Astrocyte (in vitro differentiated cells and primary cell): ENCODE data around the gene PET117. TPM values are rescaled to one million over a fixed set of nuclear protein-coding genes. Genes with fewer than 3 reads are reported as not detected.

ENCODE experiments used
- DNase-seq: peaks from one replicate; pipeline ENCODE4 v3.0.0-alpha.2; 2010; ENCODE audit warnings: low read depth
- FAIRE-seq: peaks from 2 replicates; lab custom pipeline; 2011; peaks lifted over from hg19 to GRCh38; lab: Jason Lieb, UNC
- H2AFZ ChIP-seq: 2 replicates; pipeline ENCODE4 v1.6.0; 2012; ENCODE audit warnings: low read depth, low read length, inconsistent platforms
- H3K27ac ChIP-seq: 2 replicates; pipeline ENCODE4 v1.5.1; 2011; ENCODE audit warnings: low read depth, low read length, inconsistent platforms
- H3K27me3 ChIP-seq: 2 replicates; pipeline ENCODE4 v1.6.0; 2011; ENCODE audit warnings: low read length, inconsistent platforms; ENCODE audit not compliant: insufficient read depth
- H3K36me3 ChIP-seq: 2 replicates; pipeline ENCODE4 v1.5.1; 2011; ENCODE audit warnings: low read length, inconsistent platforms; ENCODE audit not compliant: insufficient read depth
- H3K4me1 ChIP-seq: 2 replicates; pipeline ENCODE4 v1.5.1; 2011; ENCODE audit warnings: low read length, inconsistent platforms; ENCODE audit not compliant: insufficient read depth
- H3K4me2 ChIP-seq: 2 replicates; pipeline ENCODE4 v1.6.0; 2012; ENCODE audit warnings: low read length, inconsistent platforms
- H3K4me3 ChIP-seq: 2 replicates; pipeline ENCODE4 v1.5.1; 2011; ENCODE audit warnings: low read depth, mild to moderate bottlenecking, low read length, inconsistent platforms; ENCODE audit not compliant: insufficient read depth
- H3K79me2 ChIP-seq: 2 replicates; pipeline ENCODE4 v1.6.0; 2012; ENCODE audit warnings: mild to moderate bottlenecking, low read length, inconsistent platforms; ENCODE audit not compliant: insufficient read depth
- H3K9ac ChIP-seq: 2 replicates; pipeline ENCODE4 v1.6.0; 2012; ENCODE audit warnings: mild to moderate bottlenecking, low read length, inconsistent platforms
- H3K9me3 ChIP-seq: 2 replicates; pipeline ENCODE4 v1.5.1; 2012; ENCODE audit warnings: low read depth, mild to moderate bottlenecking, low read length, inconsistent platforms; ENCODE audit not compliant: insufficient read depth
- H4K20me1 ChIP-seq: 2 replicates; pipeline ENCODE4 v1.6.0; 2012; ENCODE audit warnings: low read length, inconsistent platforms; ENCODE audit not compliant: insufficient read depth
- H3K27ac Mint-ChIP-seq: one replicate; pipeline ENCODE4 v1.8.0; 2021; ENCODE audit warnings: mild to moderate bottlenecking, mixed read lengths; ENCODE audit not compliant: unreplicated experiment
- H3K27me3 Mint-ChIP-seq: one replicate; pipeline ENCODE4 v1.8.0; 2021; ENCODE audit warnings: low read depth, mixed read lengths; ENCODE audit not compliant: unreplicated experiment
- H3K36me3 Mint-ChIP-seq: one replicate; pipeline ENCODE4 v1.8.0; 2021; ENCODE audit warnings: low read depth, mixed read lengths; ENCODE audit not compliant: unreplicated experiment
- H3K4me1 Mint-ChIP-seq: one replicate; pipeline ENCODE4 v1.8.0; 2021; ENCODE audit warnings: low read depth, mixed read lengths; ENCODE audit not compliant: unreplicated experiment
- H3K4me3 Mint-ChIP-seq: one replicate; pipeline ENCODE4 v1.8.0; 2021; ENCODE audit warnings: mild to moderate bottlenecking, moderate library complexity, mixed read lengths; ENCODE audit not compliant: unreplicated experiment
- H3K9me3 Mint-ChIP-seq: one replicate; pipeline ENCODE4 v1.8.0; 2021; ENCODE audit warnings: mild to moderate bottlenecking, mixed read lengths; ENCODE audit not compliant: unreplicated experiment
- CTCF ChIP-seq: IDR thresholded peaks from 2 replicates; pipeline ENCODE4 v1.5.1; 2011; ENCODE audit warnings: low read depth, mild to moderate bottlenecking, inconsistent platforms, low read length, moderate library complexity; ENCODE audit not compliant: insufficient read depth
- EZH2 ChIP-seq: IDR thresholded peaks from 2 replicates; pipeline ENCODE4 v1.6.1; 2012; ENCODE audit warnings: mild to moderate bottlenecking, low read length, inconsistent platforms; ENCODE audit not compliant: insufficient read depth
- total RNA-seq: library from RNA; stranded (reverse); gene quantifications from 2 replicates; pipeline ENCODE4 v1.2.1, GENCODE V29; 2021

Gene PET117
- total RNA-seq, 1 donor from 2014 or later = 10.7 TPM

GRCh38 chr20:18164356-18164755 lies 26.7 kb downstream of the PET117 start:
- peak; percentile 33 for DNase-seq
- peak overlapping the region; percentile 23 for H3K27ac ChIP-seq
- no peak overlapping the region for H3K4me3 ChIP-seq
- no peak for TF ChIP-seq CTCF
- no peak for TF ChIP-seq EZH2
- Mint-ChIP-seq H3K4me1 (peaks cover 10% of the 10 kb centered on the region), H3K27me3 (no peaks in the 10 kb centered on the region), H3K27ac (no peak overlapping the region), H3K4me3 (no peak overlapping the region), H3K9me3 (no peaks in the 10 kb centered on the region), H3K36me3 (no peaks in the 10 kb centered on the region)
- FAIRE-seq = no peak
- H3K4me2 ChIP-seq = no peak overlapping the region
- H3K36me3 ChIP-seq = peaks cover 2% of the 10 kb centered on the region
- H3K9ac ChIP-seq = no peak overlapping the region
- no peaks in the 10 kb centered on the region for H4K20me1 ChIP-seq
- H3K79me2 ChIP-seq = peaks cover 4% of the 10 kb centered on the region
- peaks cover 6% of the 10 kb centered on the region for H3K4me1 ChIP-seq
- H3K9me3 ChIP-seq = no peaks in the 10 kb centered on the region
- H3K27me3 ChIP-seq = no peaks in the 10 kb centered on the region
- H2AFZ ChIP-seq = no peak overlapping the region

- H3K4me1 ChIP-seq = peaks cover 6% of the 10 kb centered on the region
- H3K9ac ChIP-seq = no peak overlapping the region
- no peaks in the 10 kb centered on the region for H3K9me3 Mint-ChIP-seq
- H4K20me1 ChIP-seq = no peaks in the 10 kb centered on the region
- H3K4me1 Mint-ChIP-seq = peaks cover 10% of the 10 kb centered on the region
- no peak for FAIRE-seq
- no peak overlapping the region for H3K4me2 ChIP-seq
- H3K4me3 Mint-ChIP-seq = no peak overlapping the region
- H3K4me3 ChIP-seq = no peak overlapping the region
- no peak overlapping the region for H3K27ac Mint-ChIP-seq
- no peak overlapping the region for H3K27ac ChIP-seq
- peaks cover 4% of the 10 kb centered on the region for H3K79me2 ChIP-seq
- H3K36me3 Mint-ChIP-seq = no peaks in the 10 kb centered on the region
- H3K27me3 Mint-ChIP-seq = no peaks in the 10 kb centered on the region
- no peak overlapping the region for H2AFZ ChIP-seq
- no peaks in the 10 kb centered on the region for H3K36me3 ChIP-seq
- H3K9me3 ChIP-seq = no peaks in the 10 kb centered on the region
- TF ChIP-seq EZH2 (no peak), CTCF (no peak)
- no peaks in the 10 kb centered on the region for H3K27me3 ChIP-seq
- no peak for DNase-seq
Observed at GRCh38 chr20:18165553-18165952, 27.9 kb downstream of the PET117 start.

- Histone ChIP-seq H2AFZ (no peak overlapping the region), H3K4me3 (no peak overlapping the region), H4K20me1 (no peaks in the 10 kb centered on the region), H3K9me3 (no peaks in the 10 kb centered on the region), H3K27ac (no peak overlapping the region), H3K4me1 (peaks cover 6% of the 10 kb centered on the region), H3K79me2 (peaks cover 4% of the 10 kb centered on the region), H3K9ac (no peak overlapping the region), H3K4me2 (no peak overlapping the region), H3K27me3 (no peaks in the 10 kb centered on the region), H3K36me3 (no peaks in the 10 kb centered on the region)
- FAIRE-seq (no peak), DNase-seq (no peak)
- H3K36me3 Mint-ChIP-seq = peaks cover 6% of the 10 kb centered on the region
- H3K9me3 Mint-ChIP-seq = no peaks in the 10 kb centered on the region
- H3K27me3 Mint-ChIP-seq = no peaks in the 10 kb centered on the region
- no peak overlapping the region for H3K27ac Mint-ChIP-seq
- H3K4me1 Mint-ChIP-seq = peaks cover 10% of the 10 kb centered on the region
- no peak overlapping the region for H3K4me3 Mint-ChIP-seq
- no peak for TF ChIP-seq CTCF
- no peak for TF ChIP-seq EZH2
Observed at GRCh38 chr20:18166241-18166881, 28.7 kb downstream of the PET117 start.
